Stomach (tissue), 4 donors: ENCODE results near the gene TUBB6.

Experiments used
- EP300 ChIP-seq: sonication (generic); formaldehyde crosslinking; IDR thresholded peaks from one replicate; pipeline ENCODE4 v1.6.1; 2017; ENCODE audit warnings: antibody characterized with exemption
- TF ChIP-seq, protein P1 (sequence below), 7 experiments: fragments of 450-650 bp in 4 of 7; fragments of 200-600 bp in 3 of 7; sonication (generic) in 3 of 7; IDR thresholded peaks; one replicate each; pipeline ENCODE4 v1.5.1; 2016 to 2019; ENCODE audit warnings: antibody characterized with exemption in 7 of 7, control low read depth in 2 of 7, mild to moderate bottlenecking in 1 of 7

DNA sequence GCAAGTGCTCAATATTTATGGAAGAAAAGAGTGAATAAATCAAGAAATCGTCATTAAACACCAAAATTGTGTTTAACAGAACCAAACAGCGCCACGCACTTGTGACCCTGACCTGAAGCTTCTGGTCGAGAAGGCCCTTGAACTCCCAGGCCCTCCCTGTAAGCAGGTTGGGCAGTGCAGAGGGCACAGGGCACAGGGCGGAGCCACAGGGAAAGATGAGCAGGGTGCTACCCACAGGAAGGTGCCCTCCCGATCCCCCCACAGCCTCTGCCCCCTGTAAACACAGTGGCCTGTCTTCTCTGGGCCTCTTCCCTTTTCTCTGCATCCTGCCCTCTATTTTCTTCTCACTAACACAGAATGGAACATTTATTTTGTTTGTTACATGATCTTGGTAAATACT, 16.9 kb upstream of the TUBB6 start:
- TF ChIP-seq, protein P1, sequence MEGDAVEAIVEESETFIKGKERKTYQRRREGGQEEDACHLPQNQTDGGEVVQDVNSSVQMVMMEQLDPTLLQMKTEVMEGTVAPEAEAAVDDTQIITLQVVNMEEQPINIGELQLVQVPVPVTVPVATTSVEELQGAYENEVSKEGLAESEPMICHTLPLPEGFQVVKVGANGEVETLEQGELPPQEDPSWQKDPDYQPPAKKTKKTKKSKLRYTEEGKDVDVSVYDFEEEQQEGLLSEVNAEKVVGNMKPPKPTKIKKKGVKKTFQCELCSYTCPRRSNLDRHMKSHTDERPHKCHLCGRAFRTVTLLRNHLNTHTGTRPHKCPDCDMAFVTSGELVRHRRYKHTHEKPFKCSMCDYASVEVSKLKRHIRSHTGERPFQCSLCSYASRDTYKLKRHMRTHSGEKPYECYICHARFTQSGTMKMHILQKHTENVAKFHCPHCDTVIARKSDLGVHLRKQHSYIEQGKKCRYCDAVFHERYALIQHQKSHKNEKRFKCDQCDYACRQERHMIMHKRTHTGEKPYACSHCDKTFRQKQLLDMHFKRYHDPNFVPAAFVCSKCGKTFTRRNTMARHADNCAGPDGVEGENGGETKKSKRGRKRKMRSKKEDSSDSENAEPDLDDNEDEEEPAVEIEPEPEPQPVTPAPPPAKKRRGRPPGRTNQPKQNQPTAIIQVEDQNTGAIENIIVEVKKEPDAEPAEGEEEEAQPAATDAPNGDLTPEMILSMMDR (IDR thresholded peaks at IDR 0.05): no peak
- TF ChIP-seq EP300: no peak
